SU-DHL-6 (cell line): ENCODE results near the gene PDHA1.

Source experiments
- H2AFZ ChIP-seq: fragments of 200-600 bp; sonication (generic); 2 replicates; pipeline ENCODE4 v1.6.1; 2014; ENCODE audit warnings: low read depth, mild to moderate bottlenecking, moderate library complexity, mixed read lengths, antibody characterized with exemption, low read length; ENCODE audit not compliant: severe bottlenecking
- H3F3A ChIP-seq: fragments of 200-600 bp; shearing (Covaris generic); 2 replicates; pipeline ENCODE4 v1.6.0; 2016; ENCODE audit warnings: antibody characterized with exemption, mild to moderate bottlenecking; ENCODE audit not compliant: insufficient read depth
- H3K27ac ChIP-seq: fragments of 200-600 bp; sonication (generic); 2 replicates; pipeline ENCODE4 v1.5.1; 2016; ENCODE audit warnings: low read depth, mild to moderate bottlenecking, low read length, moderate library complexity, mixed read lengths
- H3K27me3 ChIP-seq: fragments of 200-600 bp; sonication (generic), shearing (Covaris generic); 2 replicates; pipeline ENCODE4 v1.6.0; 2014; ENCODE audit warnings: mild to moderate bottlenecking, low read length
- H3K36me3 ChIP-seq: fragments of 200-600 bp; sonication (generic); 2 replicates; pipeline ENCODE4 v1.6.1; 2014; ENCODE audit warnings: mild to moderate bottlenecking, low read length, mixed read lengths
- H3K4me2 ChIP-seq: fragments of 300-600, 200-600 bp; shearing (Covaris generic), sonication (generic); 2 replicates; pipeline ENCODE4 v1.6.0; 2014; ENCODE audit warnings: low read length, low read depth, mild to moderate bottlenecking; ENCODE audit not compliant: poor library complexity, severe bottlenecking
- H3K4me3 ChIP-seq: fragments of 200-600 bp; sonication (generic); 2 replicates; pipeline ENCODE4 v1.5.1; 2014; ENCODE audit warnings: antibody characterized with exemption, low read length, mild to moderate bottlenecking, mixed read lengths; ENCODE audit not compliant: insufficient read depth, poor library complexity, severe bottlenecking
- H3K79me2 ChIP-seq: fragments of 200-600 bp; sonication (generic); 2 replicates; pipeline ENCODE4 v1.6.1; 2014; ENCODE audit warnings: mild to moderate bottlenecking, low read length, moderate library complexity; ENCODE audit not compliant: insufficient read depth
- H3K9ac ChIP-seq: fragments of 200-600 bp; sonication (generic); 2 replicates; pipeline ENCODE4 v1.7.0; 2014; ENCODE audit warnings: mild to moderate bottlenecking, low read length
- H3K9me2 ChIP-seq: fragments of 200-600 bp; sonication (generic); replicated peaks from 2 replicates; pipeline ENCODE4 v1.6.1; 2014; ENCODE audit warnings: low read length; ENCODE audit not compliant: insufficient read depth
- H3K9me3 ChIP-seq: fragments of 200-600 bp; sonication (generic); 2 replicates; pipeline ENCODE4 v1.6.1; 2014; ENCODE audit warnings: low read length, mixed read lengths; ENCODE audit not compliant: insufficient read depth
- H4K20me1 ChIP-seq: fragments of 200-600 bp; sonication (generic); 2 replicates; pipeline ENCODE4 v1.6.1; 2014; ENCODE audit warnings: low read depth, mild to moderate bottlenecking, antibody characterized with exemption, low read length, moderate library complexity, mixed read lengths
- CTCF ChIP-seq: fragments of 200-600 bp; sonication (generic); IDR thresholded peaks from one replicate; pipeline ENCODE4 v1.5.1; 2017; ENCODE audit warnings: antibody characterized with exemption, mild to moderate bottlenecking, low read length, moderate library complexity; ENCODE audit not compliant: insufficient read depth, poor library complexity, severe bottlenecking
- EZH2phosphoT487 ChIP-seq: fragments of 200-600 bp; sonication (generic), shearing (Covaris generic); conservative IDR thresholded peaks from 2 replicates; pipeline ENCODE4 v1.6.1; 2018; ENCODE audit warnings: mild to moderate bottlenecking, antibody characterized with exemption, low read length, moderate library complexity, mixed read lengths

PDHA1 gene

DNA sequence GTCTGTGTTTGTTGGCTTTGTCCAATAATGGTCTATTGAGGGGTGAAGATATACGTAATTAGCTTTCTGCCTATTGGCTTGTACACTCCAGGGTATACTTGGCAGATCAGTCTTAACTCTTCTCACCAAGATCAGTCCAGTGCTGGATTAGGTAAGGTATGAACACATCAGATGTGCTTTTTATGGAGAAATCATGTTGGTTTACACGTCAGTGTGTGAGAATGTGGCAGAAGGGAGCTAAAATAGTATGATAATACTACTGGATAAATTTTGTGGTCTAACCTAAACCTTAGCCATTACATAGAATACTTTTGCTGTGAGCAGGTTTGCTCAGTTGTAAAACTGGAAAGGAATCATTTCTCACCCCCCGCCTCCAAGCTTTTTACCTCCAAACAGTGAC is 4.2 kb downstream of the PDHA1 start:
- Histone ChIP-seq H3K79me2 (peaks cover 35% of the 10 kb centered on the region), H2AFZ (no peak overlapping the region), H3K9me2 (no peaks in the 10 kb centered on the region), H3K4me2 (no peak overlapping the region), H3K9ac (no peak overlapping the region), H3K36me3 (0 out of 2 replicates have a peak, but pooled peaks cover 2% of the 10 kb centered on the region), H3K27ac (no peak overlapping the region), H3K4me3 (no peak overlapping the region), H3K9me3 (no peaks in the 10 kb centered on the region), H3K27me3 (no peaks in the 10 kb centered on the region), H4K20me1 (no peaks in the 10 kb centered on the region), H3F3A (no peaks in the 10 kb centered on the region)
- TF ChIP-seq EZH2phosphoT487 (no peak), CTCF (no peak)

GRCh38 chrX:19349264-19349663 is 5.5 kb downstream of the PDHA1 start:
- Histone ChIP-seq H3K9me3 (no peaks in the 10 kb centered on the region), H3K9ac (no peak overlapping the region), H2AFZ (no peak overlapping the region), H3K27ac (no peak overlapping the region), H3K4me3 (no peak overlapping the region), H3K4me2 (no peak overlapping the region), H3K36me3 (0 out of 2 replicates have a peak, but pooled peaks cover 2% of the 10 kb centered on the region), H3F3A (no peaks in the 10 kb centered on the region), H3K79me2 (peaks cover 31% of the 10 kb centered on the region), H3K27me3 (no peaks in the 10 kb centered on the region), H4K20me1 (no peaks in the 10 kb centered on the region), H3K9me2 (no peaks in the 10 kb centered on the region)
- TF ChIP-seq EZH2phosphoT487 (no peak), CTCF (no peak)

DNA sequence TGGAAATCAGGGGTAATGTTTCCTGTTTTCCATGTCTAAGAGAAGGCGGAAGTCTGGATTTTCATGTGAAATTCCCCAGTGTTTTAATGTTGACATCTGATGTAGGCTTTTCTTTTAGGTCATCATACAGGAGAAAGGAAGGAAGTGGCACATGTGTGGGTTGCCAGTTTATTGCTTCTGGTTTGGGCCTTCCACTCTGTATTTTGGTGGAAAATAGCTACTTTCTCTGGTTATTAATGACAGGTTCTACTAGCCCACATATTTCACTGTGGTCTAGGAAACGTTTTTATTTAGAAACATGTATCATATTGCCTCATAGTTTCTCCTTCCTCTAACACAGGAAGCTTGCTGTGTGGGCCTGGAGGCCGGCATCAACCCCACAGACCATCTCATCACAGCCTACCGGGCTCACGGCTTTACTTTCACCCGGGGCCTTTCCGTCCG is 7.2 kb downstream of the PDHA1 start:
- Histone ChIP-seq H3F3A (no peaks in the 10 kb centered on the region), H3K4me3 (no peak overlapping the region), H4K20me1 (no peaks in the 10 kb centered on the region), H3K9ac (no peak overlapping the region), H3K27ac (no peak overlapping the region), H3K36me3 (0 out of 2 replicates have a peak, but pooled peaks cover 2% of the 10 kb centered on the region), H3K79me2 (peaks cover 14% of the 10 kb centered on the region), H2AFZ (no peak overlapping the region), H3K9me2 (no peaks in the 10 kb centered on the region), H3K9me3 (no peaks in the 10 kb centered on the region), H3K4me2 (no peak overlapping the region), H3K27me3 (no peaks in the 10 kb centered on the region)
- TF ChIP-seq CTCF, result no peak

DNA sequence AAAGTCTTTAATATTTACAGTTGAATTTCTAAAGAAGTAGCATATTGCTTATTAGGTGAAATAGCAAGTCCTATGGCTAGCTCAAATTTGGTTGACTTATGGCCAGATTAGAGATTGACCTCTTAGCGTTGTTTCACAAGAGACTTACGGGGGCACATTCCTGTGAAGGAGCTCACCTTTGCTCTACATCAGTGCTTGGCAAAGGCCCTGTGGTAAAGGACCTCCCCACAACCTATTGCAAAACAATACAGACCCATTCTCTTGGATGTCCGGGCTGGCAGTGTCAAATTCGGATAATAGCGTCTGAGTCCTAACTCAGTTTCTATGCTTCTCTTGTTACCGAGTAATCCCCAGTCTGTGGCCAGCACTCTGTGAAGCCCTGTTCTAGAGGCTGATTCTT is 10.9 kb downstream of the PDHA1 start:
- Histone ChIP-seq H3F3A (no peaks in the 10 kb centered on the region), H3K27ac (no peak overlapping the region)

More for the DNA sequence above, 10.9 kb downstream of the PDHA1 start:
- Histone ChIP-seq H3K27me3 (no peaks in the 10 kb centered on the region), H3K36me3 (0 out of 2 replicates have a peak, but pooled peaks cover 2% of the 10 kb centered on the region), H4K20me1 (no peaks in the 10 kb centered on the region), H3K9me2 (no peaks in the 10 kb centered on the region), H3K79me2 (no peaks in the 10 kb centered on the region), H3K4me3 (no peak overlapping the region), H2AFZ (no peak overlapping the region), H3K9ac (no peak overlapping the region), H3K4me2 (no peak overlapping the region), H3K9me3 (no peaks in the 10 kb centered on the region)
- TF ChIP-seq EZH2phosphoT487, result no peak
- no peak for TF ChIP-seq CTCF
